Stimulated activated CD4-positive, alpha-beta T cell treated with anti-CD3 and anti-CD28 coated beads, Interleukin-2, amount 100 ng/mL, for 4 hours (primary cell): ENCODE data around the gene LMF1.
"Not testable (repeated sequence)": the region's sequence is repeated elsewhere in the genome, so short reads cannot be mapped to it uniquely, and the experiment has no call there.

Experiments used
- DNase-seq: peaks from one replicate; pipeline ENCODE4 v3.0.0-alpha.2; 2020; ENCODE audit warnings: low read depth

LMF1 gene

DNA sequence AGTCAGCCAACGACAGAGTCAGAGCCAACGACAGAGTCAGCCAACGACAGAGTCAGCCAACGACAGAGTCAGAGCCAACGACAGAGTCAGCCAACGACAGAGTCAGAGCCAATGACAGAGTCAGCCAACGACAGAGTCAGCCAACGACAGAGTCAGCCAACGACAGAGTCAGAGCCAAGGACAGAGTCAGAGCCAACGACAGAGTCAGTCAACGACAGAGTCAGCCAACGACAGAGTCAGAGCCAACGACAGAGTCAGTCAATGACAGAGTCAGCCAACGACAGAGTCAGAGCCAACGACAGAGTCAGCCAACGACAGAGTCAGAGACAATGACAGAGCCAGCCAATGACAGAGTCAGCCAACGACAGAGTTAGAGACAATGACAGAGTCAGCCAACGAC lies 22.0 kb downstream of the LMF1 start:
- not testable (repeated sequence) for DNase-seq

- DNase-seq, result not testable (repeated sequence)
Measured at GRCh38 chr16:947922-948303, 22.9 kb downstream of the LMF1 start.

GRCh38 chr16:947255-947921 lies 23.4 kb downstream of the LMF1 start:
- no peak for DNase-seq

DNA sequence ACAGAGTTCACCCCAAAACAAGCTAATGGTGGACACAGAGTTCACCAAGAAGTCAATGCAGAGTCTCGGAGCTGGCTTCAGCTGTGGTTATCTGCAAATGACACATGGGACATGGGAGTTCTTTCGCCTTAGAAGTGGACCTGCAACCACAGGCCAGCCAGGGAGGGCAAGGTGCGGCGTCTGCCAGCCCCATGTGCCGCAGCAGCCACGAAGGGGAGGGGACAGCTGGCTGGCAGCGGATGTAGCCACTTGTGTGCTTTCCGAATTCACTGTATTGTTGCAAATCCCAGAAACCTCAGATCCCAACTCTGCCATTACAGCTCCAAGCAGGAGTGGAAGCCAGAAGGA lies 24.8 kb downstream of the LMF1 start:
- DNase-seq, result no peak

DNA sequence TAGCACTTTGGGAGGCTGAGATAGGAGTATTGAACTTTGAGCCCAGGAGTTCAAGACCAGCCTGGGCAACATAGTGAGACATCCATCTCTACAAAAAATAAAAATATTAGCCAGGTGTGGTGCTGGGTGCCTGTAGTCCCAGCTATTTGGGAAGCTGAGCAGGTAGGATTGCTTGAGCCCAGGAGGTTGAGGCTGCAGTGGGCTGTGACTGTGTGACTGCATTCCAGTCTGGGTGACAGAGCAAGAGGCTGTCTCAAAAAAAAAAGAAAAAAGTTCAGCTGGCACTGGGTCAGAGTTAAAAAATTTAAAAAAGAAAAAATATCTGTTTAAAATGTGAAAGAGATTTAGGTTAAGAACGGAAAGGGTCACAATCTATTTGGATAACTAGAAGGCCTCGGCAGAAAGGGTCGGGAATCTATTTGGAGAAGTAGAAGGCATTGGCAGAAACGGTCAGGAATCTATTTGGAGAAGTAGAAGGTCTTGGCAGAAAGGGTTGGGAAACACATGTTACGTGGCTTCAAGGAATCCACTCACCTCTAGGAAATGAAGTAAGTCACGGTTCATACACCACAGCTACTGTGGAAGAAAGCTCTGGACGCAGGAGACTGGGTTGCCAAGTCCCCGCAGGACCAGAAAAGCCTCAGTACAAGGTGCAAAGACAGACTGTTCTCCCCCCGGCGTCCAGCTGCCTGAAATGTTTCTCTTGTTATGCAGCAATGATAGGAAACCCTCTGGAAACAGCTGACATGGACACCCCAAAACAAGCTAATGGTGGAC lies 25.3 kb downstream of the LMF1 start:
- no peak for DNase-seq

GRCh38 chr16:943971-944370 lies 26.8 kb downstream of the LMF1 start:
- DNase-seq, result no peak

- no peak for DNase-seq
Measured at GRCh38 chr16:942436-943060, 28.2 kb downstream of the LMF1 start.

DNA sequence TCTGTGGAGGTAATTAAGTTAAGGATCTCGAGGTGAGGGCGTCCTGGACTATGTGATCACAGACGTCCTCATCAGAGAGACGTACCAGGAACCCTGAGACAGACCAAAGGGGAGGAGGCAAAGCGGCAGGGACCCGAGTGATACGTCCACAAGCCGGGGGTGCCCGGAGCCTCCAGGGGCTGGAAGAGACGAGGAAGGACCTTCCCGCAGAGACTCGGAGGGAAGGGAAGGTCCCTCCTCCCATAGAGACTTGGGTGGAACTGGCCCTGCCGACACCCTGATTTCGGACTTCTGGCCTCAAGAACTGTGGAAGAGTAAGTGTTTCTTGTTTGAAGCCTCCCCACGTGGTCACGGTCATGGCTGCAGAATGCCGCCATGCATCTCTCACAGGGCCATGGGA lies 30.8 kb downstream of the LMF1 start:
- DNase-seq, result no peak

GRCh38 chr16:939311-939710 lies 31.5 kb downstream of the LMF1 start:
- no peak for DNase-seq

DNA sequence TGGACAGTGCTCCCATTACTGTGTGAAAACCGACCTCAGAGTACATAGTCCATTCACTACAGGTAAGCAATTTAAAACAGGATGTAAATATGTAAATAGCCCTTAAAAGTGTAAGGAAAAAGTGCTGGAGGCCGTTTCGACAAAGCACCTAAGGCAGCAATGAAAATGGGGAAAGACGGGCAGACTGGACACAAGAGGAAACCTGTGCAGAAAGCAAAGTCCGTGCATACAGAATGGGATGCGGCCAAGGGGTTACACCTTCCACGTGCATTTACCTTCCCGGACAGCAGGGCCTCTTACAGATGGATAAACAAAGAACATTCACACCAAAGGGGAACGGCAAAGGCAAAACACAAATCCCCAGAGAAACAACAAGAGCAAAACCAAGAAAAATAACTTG lies 32.0 kb downstream of the LMF1 start:
- DNase-seq, result no peak

DNA sequence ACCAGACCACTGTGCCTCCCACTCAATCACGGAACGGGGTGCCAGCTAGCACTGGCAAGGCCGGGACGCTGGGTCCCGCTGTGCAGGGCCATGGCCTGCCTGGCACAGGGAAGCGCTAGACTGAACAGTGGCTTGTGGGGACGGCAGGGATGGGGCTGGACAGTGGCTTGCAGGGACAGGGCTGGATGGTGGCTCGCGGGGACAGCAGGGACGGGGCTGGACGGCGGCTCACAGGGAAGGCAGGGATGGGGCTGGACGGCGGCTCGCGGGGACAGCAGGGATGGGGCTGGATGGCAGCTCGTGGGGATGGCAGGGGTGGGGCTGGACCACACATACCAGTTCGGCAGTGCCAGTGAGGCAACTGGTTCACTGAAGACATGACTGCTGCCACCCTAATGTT lies 32.6 kb downstream of the LMF1 start:
- no peak for DNase-seq

- no peak for DNase-seq
Measured at GRCh38 chr16:937723-938122, 33.1 kb downstream of the LMF1 start.

DNA sequence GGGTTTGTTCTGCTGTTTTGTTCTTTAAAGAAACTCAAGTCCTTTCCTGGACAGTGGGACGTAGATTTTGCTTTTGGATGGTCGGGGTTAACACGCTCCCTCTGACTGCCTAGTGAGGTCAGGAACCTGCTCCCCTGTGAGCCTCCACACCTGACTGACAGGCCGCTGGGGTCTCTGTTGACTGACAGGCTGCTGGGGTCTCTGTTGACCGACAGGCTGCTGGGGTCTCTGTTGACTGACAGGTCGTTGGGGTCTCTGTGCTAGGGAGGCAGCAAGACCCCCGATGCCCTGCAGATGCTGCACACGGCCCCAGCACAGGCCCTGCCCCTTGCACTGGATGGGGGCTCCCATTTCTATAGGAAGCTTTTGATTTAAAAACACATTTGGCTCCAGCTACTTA lies 33.5 kb downstream of the LMF1 start:
- DNase-seq, result no peak

GRCh38 chr16:935684-936083 lies 35.1 kb downstream of the LMF1 start:
- DNase-seq, result peak; percentile 4

GRCh38 chr16:934178-934577 lies 36.6 kb downstream of the LMF1 start:
- no peak for DNase-seq

DNA sequence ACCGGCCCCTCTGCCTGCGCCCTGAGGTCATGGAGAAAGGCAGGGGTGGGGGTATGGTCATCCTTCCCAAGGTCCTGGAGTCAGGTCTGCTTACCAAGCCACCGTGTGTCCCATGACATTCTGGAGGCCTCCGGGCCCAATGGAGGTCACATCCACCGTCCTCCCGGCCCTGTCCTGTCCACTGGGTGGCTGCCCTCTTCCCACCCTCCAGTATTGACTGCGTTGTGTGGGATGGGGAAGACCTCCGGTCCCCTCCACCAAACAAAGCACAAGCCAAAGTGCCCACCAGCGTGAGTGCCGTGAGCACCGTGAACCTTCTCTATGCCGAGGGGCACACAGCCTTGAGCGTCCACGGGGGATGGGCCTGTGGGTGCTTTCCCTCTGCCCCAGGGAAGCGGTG lies 37.2 kb downstream of the LMF1 start:
- DNase-seq, result no peak

GRCh38 chr16:932831-933330 lies 37.9 kb downstream of the LMF1 start:
- DNase-seq, result no peak

DNA sequence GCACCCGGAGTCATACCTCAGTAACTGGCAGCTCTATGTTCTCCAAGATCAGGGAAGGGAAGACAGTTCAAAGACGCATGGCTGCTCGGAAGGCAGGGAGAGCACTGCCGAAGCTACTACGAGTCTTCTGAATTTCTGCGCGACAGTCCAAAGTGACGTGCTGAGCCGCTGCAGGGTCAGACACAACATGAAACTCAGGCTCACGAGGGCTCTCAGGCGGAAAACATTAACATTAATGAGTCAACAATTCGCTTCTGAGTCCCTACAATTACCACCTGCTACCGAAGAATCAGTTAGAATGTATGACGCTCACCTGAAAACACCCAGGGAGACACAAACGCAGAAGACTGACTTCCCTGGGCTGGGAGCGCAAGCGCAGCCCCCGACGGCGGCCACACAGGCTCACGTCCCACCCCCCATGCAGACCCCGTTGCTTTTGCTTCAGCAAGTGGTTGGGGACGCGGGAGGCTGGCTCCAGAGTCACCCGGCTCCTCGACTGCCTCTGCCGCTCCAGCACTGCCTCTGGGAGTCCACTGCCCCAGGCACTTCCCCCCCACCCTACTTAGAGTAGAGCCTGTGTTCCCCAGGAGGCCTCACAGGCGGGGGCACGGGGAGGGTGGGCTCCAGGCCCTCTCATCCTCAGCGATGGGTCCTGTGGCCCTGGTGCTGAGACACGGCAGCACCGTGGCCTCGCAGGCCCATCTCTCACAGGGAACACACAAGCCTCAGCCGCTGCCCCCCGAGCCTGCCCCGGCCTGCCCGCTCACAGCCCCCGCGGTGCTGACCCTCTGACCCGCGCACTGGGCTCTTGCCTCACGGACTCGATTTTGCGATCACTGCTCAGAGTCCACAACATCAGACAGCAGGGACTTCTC lies 38.9 kb downstream of the LMF1 start:
- no peak for DNase-seq

GRCh38 chr16:931171-931570 lies 39.6 kb downstream of the LMF1 start:
- DNase-seq, result no peak

- DNase-seq, result no peak
Measured at GRCh38 chr16:930511-930910, 40.3 kb downstream of the LMF1 start.

DNA sequence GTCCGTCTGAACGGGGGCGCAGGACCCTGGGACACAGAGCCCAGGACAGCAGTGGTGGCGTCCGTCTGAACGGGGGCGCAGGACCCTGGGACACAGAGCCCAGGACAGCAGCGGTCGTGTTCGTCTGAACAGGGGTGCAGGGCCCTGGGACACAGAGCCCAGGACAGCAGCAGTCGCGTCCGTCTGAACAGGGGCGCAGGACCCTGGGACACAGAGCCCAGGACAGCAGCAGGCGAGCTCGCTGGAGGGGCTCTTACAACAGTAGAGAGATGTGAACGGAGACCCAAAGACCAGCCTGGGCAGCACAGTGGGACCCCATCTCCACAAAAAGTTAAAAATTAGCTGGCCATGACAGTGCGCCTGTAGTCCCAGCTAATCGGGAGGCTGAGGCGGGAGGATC lies 40.7 kb downstream of the LMF1 start:
- DNase-seq, result no peak
